Body of pancreas (tissue), 4 donors: Measurements from ENCODE around the gene OSTC. TPM values are rescaled to one million over a fixed set of nuclear protein-coding genes. Genes with fewer than 3 reads are reported as not detected.
"Not testable (repeated sequence)": the region's sequence is repeated elsewhere in the genome, so short reads cannot be mapped to it uniquely, and the experiment has no call there.

ENCODE experiments used
- ATAC-seq: fragments of 150-250 bp; one replicate; pipeline ENCODE4 v1.9.1; 2016
- DNase-seq, 4 donors: peaks; one replicate each; pipeline ENCODE4 v3.0.0-alpha.2; 2019
- H3K27ac ChIP-seq, 4 donors: fragments of 200-600 bp; sonication (generic); 1 replicate in 3 of 4; 2 replicates in 1 of 4; pipeline versions ENCODE4 v1.5.1 to v1.6.1; 2016 to 2019; ENCODE audit warnings: mild to moderate bottlenecking in 1 of 4, mixed read lengths in 1 of 4, moderate library complexity in 1 of 4
- H3K27me3 ChIP-seq, 2 donors: fragments of 200-600 bp; sonication (generic); one replicate each; pipeline ENCODE4 v1.6.0; 2016; ENCODE audit warnings: mild to moderate bottlenecking in 1 of 2
- H3K36me3 ChIP-seq, 2 donors: fragments of 200-600 bp; sonication (generic); replicated peaks in 1 of 2; 2 replicates each; pipeline ENCODE4 v1.5.1; 2016; ENCODE audit warnings: low read depth in 2 of 2; ENCODE audit not compliant: insufficient read depth in 1 of 2
- H3K4me1 ChIP-seq: fragments of 200-600 bp; sonication (generic); one replicate; pipeline ENCODE4 v1.6.0; 2016
- H3K4me3 ChIP-seq, 2 donors: fragments of 200-600 bp; sonication (generic); 1 replicate in 1 of 2; 2 replicates in 1 of 2; pipeline ENCODE4 v1.5.1; 2016 to 2019
- H3K9me3 ChIP-seq, 3 donors: fragments of 200-600 bp; sonication (generic); 1 replicate in 2 of 3; 2 replicates in 1 of 3; pipeline ENCODE4 v1.5.1; 2016
- CTCF ChIP-seq, 7 experiments: fragments of 450-650 bp in 4 of 7; fragments of 200-600 bp in 3 of 7; sonication (generic) in 3 of 7; IDR thresholded peaks; one replicate each; pipeline ENCODE4 v1.5.1; 2016 to 2019; ENCODE audit warnings: antibody characterized with exemption in 7 of 7
- POLR2A ChIP-seq, 3 donors: fragments of 450-650 bp; IDR thresholded peaks; one replicate each; pipeline ENCODE4 v1.6.1; 2016; ENCODE audit warnings: antibody characterized with exemption in 3 of 3, mild to moderate bottlenecking in 2 of 3
- WGBS, 2 donors: methylation state at CpG; one replicate each; pipeline ENCODE4 v1.1.5; 2017; 5-methylcytosine and 5-hydroxymethylcytosine counted together
- intact Hi-C: fragments of 100-400 bp; cut with DNase I; formaldehyde crosslinking; loops from one replicate; pipeline ENCODE4 v1.15.1; 2023
- total RNA-seq, 2 donors: library from RNA; depleted of rRNA; stranded (reverse); fragments of >200 nt; gene quantifications; one replicate each; pipeline ENCODE4 v1.1.0, GENCODE V29; 2016

Gene OSTC
- total RNA-seq, 2 donors from 2014 or later: 35.6 to 308 TPM

- no peaks in the 10 kb centered on the region for H3K4me1 ChIP-seq
- no peaks in the 10 kb centered on the region for H3K36me3 ChIP-seq
- no peak overlapping the region for H3K4me3 ChIP-seq
- intact Hi-C loops: no loop called here
- H3K27ac ChIP-seq: no peak overlapping the region
- H3K9me3 ChIP-seq: no peaks in the 10 kb centered on the region
- ATAC-seq: no peak
- no peaks in the 10 kb centered on the region for H3K27me3 ChIP-seq
- TF ChIP-seq CTCF (IDR thresholded peaks at IDR 0.05) (no peak), POLR2A (IDR thresholded peaks at IDR 0.05) (no peak)
- no peak for DNase-seq
These were observed 53.0 kb downstream of the OSTC start for GRCh38 chr4:108703370-108703769.

GRCh38 chr4:108703966-108704365 lies 53.6 kb downstream of the OSTC start:
- no peaks in the 10 kb centered on the region for H3K9me3 ChIP-seq
- no peaks in the 10 kb centered on the region for H3K4me1 ChIP-seq
- ATAC-seq (no peak), DNase-seq (no peak)
- H3K27ac ChIP-seq: no peak overlapping the region
- H3K36me3 ChIP-seq: no peaks in the 10 kb centered on the region
- no peaks in the 10 kb centered on the region for H3K27me3 ChIP-seq
- 5 to 16% methylated on average over 2 of the region's 2 CpGs for WGBS, 2 donors
- TF ChIP-seq CTCF (IDR thresholded peaks at IDR 0.05) (no peak), POLR2A (IDR thresholded peaks at IDR 0.05) (no peak)
- no peak overlapping the region for H3K4me3 ChIP-seq
- intact Hi-C loops: no loop called here

- Histone ChIP-seq H3K36me3 (no peaks in the 10 kb centered on the region), H3K4me3 (no peak overlapping the region), H3K27ac (no peak overlapping the region), H3K4me1 (no peaks in the 10 kb centered on the region), H3K27me3 (no peaks in the 10 kb centered on the region), H3K9me3 (no peaks in the 10 kb centered on the region)
- TF ChIP-seq CTCF (IDR thresholded peaks at IDR 0.05): no peak
- DNase-seq (no peak), ATAC-seq (no peak)
- intact Hi-C loops: no loop called here
- WGBS, 2 donors: 51 to 65% methylated on average over 4 of the region's 4 CpGs
These were observed 55.9 kb downstream of the OSTC start for GRCh38 chr4:108706289-108706688.

GRCh38 chr4:108709234-108709633 lies 58.8 kb downstream of the OSTC start:
- 74 to 82% methylated on average over 10 of the region's 10 CpGs for WGBS, 2 donors
- no peak for TF ChIP-seq POLR2A (IDR thresholded peaks at IDR 0.05)
- no peak for TF ChIP-seq CTCF (IDR thresholded peaks at IDR 0.05)
- intact Hi-C loops: no loop called here
- Histone ChIP-seq H3K36me3 (no peaks in the 10 kb centered on the region), H3K4me3 (no peak overlapping the region), H3K27me3 (no peaks in the 10 kb centered on the region), H3K9me3 (no peaks in the 10 kb centered on the region), H3K4me1 (no peaks in the 10 kb centered on the region), H3K27ac (no peak overlapping the region)
- DNase-seq (no peak), ATAC-seq (no peak)

- 38 to 48% methylated on average over 7 of the region's 7 CpGs for WGBS, 2 donors
- no peaks in the 10 kb centered on the region for H3K9me3 ChIP-seq
- H3K4me1 ChIP-seq: no peaks in the 10 kb centered on the region
- TF ChIP-seq CTCF (IDR thresholded peaks at IDR 0.05) (no peak), POLR2A (IDR thresholded peaks at IDR 0.05) (no peak)
- no peak overlapping the region for H3K4me3 ChIP-seq
- no peak for DNase-seq
- intact Hi-C loops: no loop called here
- no peak overlapping the region for H3K27ac ChIP-seq
- no peak for ATAC-seq
- H3K27me3 ChIP-seq: no peaks in the 10 kb centered on the region
- H3K36me3 ChIP-seq: no peaks in the 10 kb centered on the region
These were observed 59.3 kb downstream of the OSTC start for GRCh38 chr4:108709722-108710121.

GRCh38 chr4:108710578-108710977 lies 60.2 kb downstream of the OSTC start:
- H3K36me3 ChIP-seq, DNase-seq, H3K9me3 ChIP-seq, H3K27me3 ChIP-seq, H3K4me1 ChIP-seq, intact Hi-C loops, ATAC-seq, H3K4me3 ChIP-seq, H3K27ac ChIP-seq: not testable (repeated sequence)
- WGBS, 2 donors: 49 to 57% methylated on average over 7 of the region's 7 CpGs
